ENCODE measurements around the gene COX10.
"Not testable (repeated sequence)": the region's sequence is repeated elsewhere in the genome, so short reads cannot be mapped to it uniquely, and the experiment has no call there.

COX10 gene

GRCh38 chr17:14123619-14124278, 54.4 kb downstream of the COX10 start:
- DNase-seq (ENCODE audit: low spot score): no peak

DNA sequence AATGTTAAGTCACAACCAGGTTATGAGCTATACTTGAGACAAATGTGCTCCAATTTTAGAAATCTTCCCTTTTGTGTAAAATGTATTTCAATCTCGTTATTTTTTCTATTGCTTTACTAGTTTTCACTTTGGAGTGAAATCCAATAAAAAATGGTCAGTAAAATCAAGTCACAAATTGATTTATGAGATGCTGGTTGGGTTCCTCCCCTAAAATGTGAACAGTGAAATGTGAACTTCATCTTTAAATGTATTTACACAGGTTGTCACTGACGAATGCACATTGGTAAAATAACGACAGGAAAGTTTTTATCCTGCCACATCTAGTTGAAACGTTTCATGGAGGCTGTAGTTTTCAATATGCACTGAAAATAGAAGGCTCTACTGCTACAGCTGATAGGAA, 55.5 kb downstream of the COX10 start:
- DNase-seq (ENCODE audit: low spot score): no peak

GRCh38 chr17:14125518-14126137, 56.3 kb downstream of the COX10 start:
- no peak for DNase-seq (ENCODE audit: low spot score)

- DNase-seq (ENCODE audit: low spot score): no peak
These were observed 63.8 kb downstream of the COX10 start for GRCh38 chr17:14133104-14133503.

DNA sequence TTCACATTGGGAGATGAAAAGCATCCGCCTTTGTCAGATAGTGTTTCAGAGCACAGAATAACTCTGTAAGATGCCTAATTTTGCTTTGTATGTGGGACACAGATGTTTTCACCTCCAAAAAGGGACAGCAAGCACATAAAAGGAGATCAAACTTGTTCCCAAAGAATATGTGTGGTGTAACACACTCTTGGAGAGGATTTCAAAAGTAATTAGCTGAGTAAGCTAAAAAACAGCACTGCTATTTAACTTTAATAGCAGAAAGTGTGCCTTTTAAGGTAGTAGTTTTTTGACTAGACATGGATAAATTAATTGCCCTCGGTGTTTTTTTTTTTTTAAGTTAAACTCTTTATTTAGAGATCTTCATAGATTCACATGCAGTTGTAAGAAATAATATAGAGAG, 65.2 kb downstream of the COX10 start:
- DNase-seq (ENCODE audit: low spot score): no peak

DNA sequence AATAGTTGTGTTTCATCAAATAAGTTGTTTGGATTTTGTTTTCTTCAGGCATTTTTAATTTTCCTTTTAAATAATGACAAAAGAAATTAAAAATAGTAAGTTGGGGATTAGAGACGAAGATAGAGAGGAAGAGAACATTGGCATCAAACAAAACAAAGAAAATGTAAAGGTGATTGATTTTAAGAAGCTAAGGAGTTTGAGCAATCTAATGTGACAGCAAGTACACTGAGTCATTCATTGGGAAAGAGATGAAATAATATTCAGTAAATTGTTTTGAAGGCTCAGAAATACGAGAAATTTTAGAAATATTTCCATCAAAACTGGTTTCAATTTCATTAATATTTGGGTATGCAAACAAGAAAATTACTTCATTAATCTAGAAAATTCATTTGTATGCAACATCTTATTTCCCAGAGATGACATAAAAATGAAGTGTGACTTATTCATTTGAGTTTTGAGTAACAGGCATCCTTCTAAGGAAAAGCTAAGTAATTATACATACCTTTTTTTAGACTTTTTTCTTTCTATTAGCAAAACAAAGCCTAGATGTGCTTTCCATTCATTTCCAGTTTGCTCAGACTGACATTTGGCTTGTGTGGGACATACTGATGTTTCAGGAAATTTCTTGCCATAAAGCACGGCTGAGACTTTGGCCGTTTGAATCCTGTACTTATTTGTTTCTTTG, 66.7 kb downstream of the COX10 start:
- DNase-seq (ENCODE audit: low spot score): no peak

DNA sequence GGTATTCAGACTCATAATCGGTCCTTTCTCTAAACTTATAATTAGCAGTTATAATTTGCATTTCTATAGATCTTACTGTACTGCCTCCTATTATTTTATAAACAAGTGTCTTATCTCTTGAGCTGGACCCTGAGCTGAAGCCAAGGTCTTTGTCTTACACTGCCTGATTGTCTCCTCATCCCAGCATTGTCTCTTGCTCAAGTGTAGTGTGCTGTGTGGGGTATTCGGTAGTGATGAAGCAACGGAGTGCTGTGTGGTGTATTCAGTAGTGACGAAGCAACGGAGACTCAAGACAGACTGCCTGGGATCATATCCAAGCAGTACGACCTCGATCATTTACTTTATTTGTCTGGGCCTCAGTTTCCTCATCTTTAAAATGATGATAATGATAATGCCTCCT, 69.3 kb downstream of the COX10 start:
- DNase-seq (ENCODE audit: low spot score): no peak

DNA sequence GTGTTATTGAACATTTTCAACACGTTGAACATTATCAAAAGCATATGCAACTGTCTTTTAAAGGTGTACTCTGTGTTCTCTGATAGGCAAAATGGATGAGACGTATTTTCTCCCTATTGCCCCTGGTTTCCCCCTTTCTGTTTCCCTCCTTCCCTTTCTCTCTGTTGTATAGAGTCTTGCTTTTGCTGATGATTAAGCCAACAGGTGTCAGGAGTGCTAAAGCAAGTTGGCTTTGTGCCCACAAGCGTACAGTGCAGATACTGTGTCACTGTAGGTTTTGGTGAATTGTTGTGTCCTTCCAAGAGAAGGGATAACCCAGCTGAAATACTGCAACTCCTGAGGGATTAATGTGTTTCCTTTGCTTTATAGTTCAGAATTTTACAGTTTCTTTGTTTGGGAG, 74.4 kb downstream of the COX10 start:
- no peak for DNase-seq (ENCODE audit: low spot score)

- DNase-seq (ENCODE audit: low spot score): no peak
These were observed 75.2 kb downstream of the COX10 start for GRCh38 chr17:14144508-14144907.

DNA sequence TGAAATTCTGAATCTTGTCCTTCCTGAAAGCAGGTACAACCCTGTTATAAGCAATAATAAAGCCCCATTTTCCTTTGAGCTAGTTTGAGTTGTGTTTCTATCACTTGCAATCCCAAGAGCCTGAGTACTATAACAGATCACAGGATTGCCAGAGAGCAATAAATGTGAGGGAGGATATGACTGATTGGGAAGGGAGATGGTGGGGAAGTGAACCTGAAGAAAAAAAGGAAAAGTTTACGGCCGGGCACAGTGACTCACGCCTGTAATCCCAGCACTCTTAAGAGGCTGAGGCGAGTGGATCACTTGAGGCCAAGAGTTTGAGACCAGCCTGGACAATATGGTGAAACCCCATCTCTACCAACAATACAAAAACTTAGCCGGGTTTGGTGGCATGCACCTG, 80.4 kb downstream of the COX10 start:
- no peak for DNase-seq (ENCODE audit: low spot score)

DNA sequence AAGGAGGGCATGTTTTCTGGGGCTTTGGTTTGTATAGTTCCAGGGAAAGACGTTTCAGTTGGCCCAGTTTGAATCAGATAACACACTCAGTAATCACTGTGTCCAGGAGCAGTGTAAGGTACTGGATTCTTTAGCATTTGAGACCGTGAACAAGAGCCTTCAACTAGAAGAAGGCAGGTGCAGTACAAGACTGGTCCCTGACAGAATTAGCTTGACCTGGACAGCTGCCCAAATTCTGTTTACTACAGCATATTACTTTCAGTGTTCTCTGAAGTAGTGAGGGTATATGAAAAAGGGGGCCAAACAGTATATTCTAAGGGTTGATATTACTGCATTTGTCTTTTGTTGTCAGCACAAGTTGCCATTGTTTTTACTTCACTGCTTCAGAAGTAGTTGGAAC, 81.3 kb downstream of the COX10 start:
- DNase-seq (ENCODE audit: low spot score): no peak

DNA sequence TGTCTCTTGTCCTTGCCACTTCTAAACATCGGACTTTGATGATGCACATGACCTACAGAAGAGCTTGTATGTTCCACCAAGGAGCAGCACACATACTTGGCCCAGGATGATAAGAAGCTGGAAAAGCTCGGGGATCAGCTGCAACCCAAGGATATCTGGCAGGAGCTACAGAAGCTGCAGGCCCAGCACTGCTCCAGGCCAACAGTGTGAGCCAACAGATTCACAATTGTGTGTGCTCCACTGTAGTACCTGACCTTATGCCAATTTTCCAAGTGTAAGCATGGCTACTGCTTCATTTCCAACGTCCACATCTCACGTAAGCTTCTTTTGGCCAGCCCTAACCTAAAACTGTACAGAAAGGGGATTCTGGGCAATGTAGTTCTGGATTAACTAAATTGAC, 83.4 kb downstream of the COX10 start:
- DNase-seq (ENCODE audit: low spot score): no peak

- no peak for DNase-seq (ENCODE audit: low spot score)
These were observed 84.1 kb downstream of the COX10 start for GRCh38 chr17:14153374-14153773.

DNA sequence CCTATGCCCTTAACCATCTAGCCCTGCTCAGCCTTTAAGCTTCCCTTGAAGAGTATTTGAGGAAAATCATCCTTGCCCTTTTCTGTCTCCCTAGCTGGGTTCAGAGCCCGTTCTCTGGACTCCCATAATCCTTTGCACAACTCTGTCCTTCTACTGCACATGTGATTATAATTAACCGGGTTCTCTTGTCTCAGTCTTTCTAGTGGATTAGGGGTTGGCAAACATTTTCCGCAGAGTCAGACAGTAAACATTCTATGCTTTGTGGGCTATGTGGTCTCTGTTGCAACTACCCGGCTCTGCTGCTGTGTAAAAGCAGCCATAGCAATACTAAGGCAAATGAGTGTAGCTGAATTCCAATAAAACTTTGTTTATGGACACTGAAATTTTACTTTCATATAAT, 87.4 kb downstream of the COX10 start:
- no peak for DNase-seq (ENCODE audit: low spot score)

- no peak for DNase-seq (ENCODE audit: low spot score)
These were observed 88.5 kb downstream of the COX10 start for GRCh38 chr17:14157822-14158221.

DNA sequence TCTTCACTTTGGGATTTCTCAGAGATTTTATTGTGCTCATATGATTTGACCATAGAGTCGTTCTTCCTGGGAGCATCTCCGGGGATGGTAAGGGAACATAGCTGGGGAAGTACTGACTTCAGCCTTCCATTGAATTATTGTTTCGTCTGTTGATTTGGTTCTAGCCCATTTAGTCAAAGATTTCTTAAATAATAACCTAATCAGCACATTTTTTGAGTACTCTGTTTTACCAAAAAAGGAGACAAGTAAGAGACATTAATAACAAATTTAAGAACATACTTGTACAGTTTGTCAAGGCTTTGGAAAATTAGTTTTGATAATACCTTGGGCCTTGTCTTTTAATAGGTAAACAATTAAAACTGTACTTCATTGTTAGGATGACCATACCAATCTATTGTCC, 89.4 kb downstream of the COX10 start:
- no peak for DNase-seq (ENCODE audit: low spot score)

GRCh38 chr17:14161419-14161818, 92.1 kb downstream of the COX10 start:
- DNase-seq (ENCODE audit: low spot score): no peak

- DNase-seq (ENCODE audit: low spot score): no peak
These were observed 96.3 kb downstream of the COX10 start for GRCh38 chr17:14165616-14166015.

- DNase-seq (ENCODE audit: low spot score): not testable (repeated sequence)
These were observed 98.5 kb downstream of the COX10 start for GRCh38 chr17:14167831-14168230.

GRCh38 chr17:14168582-14168981, 99.3 kb downstream of the COX10 start:
- no peak for DNase-seq (ENCODE audit: low spot score)

- DNase-seq (ENCODE audit: low spot score): no peak
These were observed 100.0 kb downstream of the COX10 start for GRCh38 chr17:14169287-14169686.

DNA sequence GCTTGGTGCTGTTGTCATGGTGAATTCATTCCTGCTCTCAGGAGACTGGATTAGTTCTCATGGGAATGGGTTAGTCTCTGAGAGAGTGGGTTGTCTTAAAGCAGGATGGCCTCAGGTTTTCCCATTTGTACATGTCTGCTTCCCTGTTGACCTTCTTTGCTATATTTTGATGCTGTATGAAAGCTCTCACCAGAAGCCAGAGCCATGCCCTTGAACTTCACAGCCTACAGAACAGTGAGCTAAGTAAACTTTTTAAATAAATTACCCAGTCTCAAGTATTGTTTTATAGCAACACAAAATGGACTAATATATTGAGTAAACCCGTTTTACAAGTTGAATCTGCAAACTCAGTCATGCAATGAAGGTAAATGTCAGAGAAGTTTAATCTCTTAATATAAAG, 100.6 kb downstream of the COX10 start:
- no peak for DNase-seq (ENCODE audit: low spot score)

GRCh38 chr17:14176989-14177388, 107.7 kb downstream of the COX10 start:
- DNase-seq (ENCODE audit: low spot score): not testable (repeated sequence)

DNA sequence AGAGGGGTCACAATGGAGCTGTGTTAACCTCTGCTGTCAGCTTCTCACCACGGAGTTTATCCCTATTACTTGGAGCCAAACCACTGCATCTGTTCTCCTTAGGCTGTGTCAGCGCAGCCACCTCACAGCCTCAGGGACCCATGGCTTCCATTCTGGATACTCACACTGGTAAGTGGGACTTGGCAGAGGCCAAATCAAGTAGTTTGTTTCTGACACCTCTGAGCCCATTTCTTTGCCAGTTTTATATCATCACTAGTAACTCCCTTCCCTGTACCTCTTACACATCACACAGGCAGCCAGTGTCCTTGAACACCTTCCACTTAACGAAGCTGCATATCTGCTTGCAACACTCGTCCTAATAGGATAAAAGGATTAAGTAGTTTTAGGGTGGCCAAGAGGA, 108.5 kb downstream of the COX10 start:
- not testable (repeated sequence) for DNase-seq (ENCODE audit: low spot score)

Data from kidney capillary endothelial cell (primary cell).